Measurements from ENCODE around the gene ADIPOR2.

ADIPOR2 gene

DNA sequence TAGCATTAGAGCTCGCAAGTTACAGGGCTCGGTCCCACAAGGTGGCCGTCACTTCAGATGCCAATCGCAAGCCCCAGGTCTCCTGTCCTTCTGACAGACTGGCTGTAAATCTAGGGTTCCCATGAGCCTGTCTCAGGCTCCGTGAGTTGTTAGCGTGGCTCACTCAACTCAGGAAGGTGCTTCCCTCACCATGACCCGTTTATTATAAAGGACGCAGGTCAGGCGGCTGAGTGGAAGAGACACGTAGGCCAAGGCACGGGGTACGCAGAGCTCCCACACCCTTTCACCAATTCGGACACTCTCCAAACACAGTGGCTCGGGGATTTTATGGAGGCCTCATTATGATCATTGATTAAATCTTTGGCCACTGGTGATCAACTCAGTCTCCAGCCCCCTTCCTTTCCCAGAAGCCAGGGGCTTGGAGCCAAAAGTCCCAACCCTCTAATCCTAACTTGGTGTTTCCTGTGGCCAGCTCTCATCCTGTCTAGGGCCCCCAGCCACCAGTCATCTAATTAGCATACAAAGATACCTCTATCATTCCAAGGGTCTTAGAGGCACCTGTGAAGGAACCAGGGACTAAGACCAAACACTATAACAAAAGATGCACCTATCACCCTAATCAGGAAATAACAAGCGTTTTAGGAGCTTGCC is 103.7 kb downstream of the ADIPOR2 start:
- H3K4me3 ChIP-seq (ENCODE audit: low read depth, low read length): no peak overlapping the region
- no peak for TF ChIP-seq CTCF (IDR thresholded peaks at IDR 0.05; ENCODE audit: low read depth, low read length)

DNA sequence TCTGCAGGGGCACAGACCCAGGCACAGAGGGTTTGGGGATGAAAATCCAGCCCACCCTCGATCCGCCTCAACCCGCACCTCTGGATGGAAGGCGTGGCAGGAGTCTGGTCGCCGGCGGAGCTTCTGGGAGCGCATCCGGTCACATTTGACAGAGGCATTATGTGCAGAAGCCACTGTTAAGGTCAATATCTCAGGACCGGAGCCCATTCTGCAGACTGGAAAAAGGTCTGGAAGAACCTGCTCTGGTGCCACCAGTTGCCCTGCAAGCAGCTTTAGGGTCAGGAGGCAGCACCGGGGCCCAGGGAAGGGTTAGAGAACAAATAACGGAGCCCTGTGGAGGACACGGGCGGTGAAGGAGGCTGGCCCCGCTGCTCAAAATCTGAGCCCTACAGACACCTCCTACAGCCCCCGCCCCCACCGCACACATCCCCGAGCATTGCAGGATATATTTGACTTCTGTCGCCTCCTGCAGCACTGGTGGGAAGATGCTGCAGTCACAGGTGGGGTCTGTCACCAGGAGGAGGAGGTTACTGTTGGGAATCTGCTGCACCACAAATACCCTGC is 104.4 kb downstream of the ADIPOR2 start:
- H3K4me3 ChIP-seq (ENCODE audit: low read depth, low read length): no peak overlapping the region
- no peak for TF ChIP-seq CTCF (IDR thresholded peaks at IDR 0.05; ENCODE audit: low read depth, low read length)

GRCh38 chr12:1795785-1796514 is 105.1 kb downstream of the ADIPOR2 start:
- peak overlapping the region; percentile 50 for H3K4me3 ChIP-seq (ENCODE audit: low read depth, low read length)
- TF ChIP-seq CTCF (IDR thresholded peaks at IDR 0.05; ENCODE audit: low read depth, low read length): peak; percentile 70

- TF ChIP-seq CTCF (IDR thresholded peaks at IDR 0.05; ENCODE audit: low read depth, low read length): no peak
- peak overlapping the region; percentile 50 for H3K4me3 ChIP-seq (ENCODE audit: low read depth, low read length)
Measured at GRCh38 chr12:1796515-1797010, 105.7 kb downstream of the ADIPOR2 start.

- no peak overlapping the region for H3K4me3 ChIP-seq (ENCODE audit: low read depth, low read length)
- TF ChIP-seq CTCF (IDR thresholded peaks at IDR 0.05; ENCODE audit: low read depth, low read length): no peak
Measured at GRCh38 chr12:1797011-1797901, 106.4 kb downstream of the ADIPOR2 start.

- no peak for TF ChIP-seq CTCF (IDR thresholded peaks at IDR 0.05; ENCODE audit: low read depth, low read length)
- no peak overlapping the region for H3K4me3 ChIP-seq (ENCODE audit: low read depth, low read length)
Measured at GRCh38 chr12:1797991-1798640, 107.2 kb downstream of the ADIPOR2 start.

Measured in WI38 (cell line).